Measurements from ENCODE around the gene AFG1L.
A peak's percentile ranks its signal among the peaks of the same experiment; 100 is the strongest.
"Not testable (repeated sequence)": the region's sequence is repeated elsewhere in the genome, so short reads cannot be mapped to it uniquely, and the experiment has no call there.

Gene AFG1L

GRCh38 chr6:108294727-108295625, at the start of gene AFG1L:
Gene AFG1L (plus strand): TSS chr6:108295054. CDS start chr6:108295080, 26 bp downstream.
- DNase-seq, result peak; percentile 81 to 87

- DNase-seq, result not testable (repeated sequence)
These were observed 49.8 kb upstream of the AFG1L start for GRCh38 chr6:108245095-108245494.

GRCh38 chr6:108247965-108248536, 46.8 kb upstream of the AFG1L start:
- DNase-seq, result no peak

GRCh38 chr6:108250240-108250866, 44.5 kb upstream of the AFG1L start:
- DNase-seq, result peak; percentile 62 to 68

- DNase-seq, result peak in 1 of 2 experiments; percentile 8
These were observed 43.6 kb upstream of the AFG1L start for GRCh38 chr6:108251252-108251651.

- no peak for DNase-seq
These were observed 42.8 kb upstream of the AFG1L start for GRCh38 chr6:108252055-108252454.

GRCh38 chr6:108253241-108253640, 41.6 kb upstream of the AFG1L start:
- no peak for DNase-seq

GRCh38 chr6:108254433-108255410, 40.1 kb upstream of the AFG1L start:
- peak; percentile 23 to 54 for DNase-seq

GRCh38 chr6:108260126-108260808, 34.6 kb upstream of the AFG1L start:
- DNase-seq, result peak; percentile 29 to 35

GRCh38 chr6:108260809-108261569, 33.9 kb upstream of the AFG1L start, which contains the start of gene SNX3:
Gene SNX3 (minus strand): TSS chr6:108261040. CDS start chr6:108260921, 119 bp downstream.
- peak; percentile 88 to 94 for DNase-seq

GRCh38 chr6:108263371-108263770, 31.5 kb upstream of the AFG1L start:
- no peak for DNase-seq

GRCh38 chr6:108268845-108269244, 26.0 kb upstream of the AFG1L start:
- DNase-seq, result no peak

GRCh38 chr6:108269955-108270354, 24.9 kb upstream of the AFG1L start:
- not testable (repeated sequence) for DNase-seq

- no peak for DNase-seq
These were observed 20.3 kb upstream of the AFG1L start for GRCh38 chr6:108274546-108274945.

GRCh38 chr6:108275976-108276375, 18.9 kb upstream of the AFG1L start:
- no peak for DNase-seq

- DNase-seq, result no peak
These were observed 17.6 kb upstream of the AFG1L start for GRCh38 chr6:108277295-108277694.

GRCh38 chr6:108277831-108278230, 17.0 kb upstream of the AFG1L start:
- no peak for DNase-seq

- DNase-seq, result no peak
These were observed 9.5 kb upstream of the AFG1L start for GRCh38 chr6:108285381-108285780.

GRCh38 chr6:108286366-108286765, 8.5 kb upstream of the AFG1L start:
- no peak for DNase-seq

GRCh38 chr6:108287373-108287772, 7.5 kb upstream of the AFG1L start:
- DNase-seq, result no peak

- DNase-seq, result no peak
These were observed 6.1 kb upstream of the AFG1L start for GRCh38 chr6:108288742-108289141.

Data from Kasumi-1 (cell line).